Measurements from ENCODE around the gene RHBDF1. TPM values are rescaled to one million over a fixed set of nuclear protein-coding genes. Genes with fewer than 3 reads are reported as not detected.
"Not testable (repeated sequence)": the region's sequence is repeated elsewhere in the genome, so short reads cannot be mapped to it uniquely, and the experiment has no call there.

Gene RHBDF1
- total and polyA plus RNA-seq, 2 donors from 2014 or later, result 12.0 to 33.1 TPM

DNA sequence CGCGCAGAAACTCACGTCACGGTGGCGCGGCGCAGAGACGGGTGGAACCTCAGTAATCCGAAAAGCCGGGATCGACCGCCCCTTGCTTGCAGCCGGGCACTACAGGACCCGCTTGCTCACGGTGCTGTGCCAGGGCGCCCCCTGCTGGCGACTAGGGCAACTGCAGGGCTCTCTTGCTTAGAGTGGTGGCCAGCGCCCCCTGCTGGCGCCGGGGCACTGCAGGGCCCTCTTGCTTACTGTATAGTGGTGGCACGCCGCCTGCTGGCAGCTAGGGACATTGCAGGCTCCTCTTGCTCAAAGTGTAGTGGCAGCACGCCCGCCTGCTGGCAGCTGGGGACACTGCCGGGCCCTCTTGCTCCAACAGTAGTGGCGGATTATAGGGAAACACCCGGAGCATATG is 61.7 kb downstream of the RHBDF1 start:
- FAIRE-seq; H3K4me3 ChIP-seq (ENCODE audit: low read length in 3 of 3); intact Hi-C loops (cut with DNase I); H3K4me1 ChIP-seq (ENCODE audit: control insufficient read depth in 2 of 3, insufficient read depth in 2 of 3, low read depth in 1 of 3, low read length in 3 of 3); H3K9me3 ChIP-seq (ENCODE audit: control insufficient read depth in 2 of 3, insufficient read depth in 1 of 3, low read length in 3 of 3); H3K36me3 ChIP-seq (ENCODE audit: control insufficient read depth in 2 of 3, insufficient read depth in 3 of 3, low read length in 3 of 3); H3K27ac ChIP-seq (ENCODE audit: low read depth in 2 of 2, low read length in 2 of 2); H3K27me3 ChIP-seq (ENCODE audit: control insufficient read depth, insufficient read depth, low read length); H3K9ac ChIP-seq (ENCODE audit: low read length in 3 of 3): not testable (repeated sequence)
- peak in 1 of 5 donors; percentile 96 for DNase-seq
- TF ChIP-seq, protein P1, sequence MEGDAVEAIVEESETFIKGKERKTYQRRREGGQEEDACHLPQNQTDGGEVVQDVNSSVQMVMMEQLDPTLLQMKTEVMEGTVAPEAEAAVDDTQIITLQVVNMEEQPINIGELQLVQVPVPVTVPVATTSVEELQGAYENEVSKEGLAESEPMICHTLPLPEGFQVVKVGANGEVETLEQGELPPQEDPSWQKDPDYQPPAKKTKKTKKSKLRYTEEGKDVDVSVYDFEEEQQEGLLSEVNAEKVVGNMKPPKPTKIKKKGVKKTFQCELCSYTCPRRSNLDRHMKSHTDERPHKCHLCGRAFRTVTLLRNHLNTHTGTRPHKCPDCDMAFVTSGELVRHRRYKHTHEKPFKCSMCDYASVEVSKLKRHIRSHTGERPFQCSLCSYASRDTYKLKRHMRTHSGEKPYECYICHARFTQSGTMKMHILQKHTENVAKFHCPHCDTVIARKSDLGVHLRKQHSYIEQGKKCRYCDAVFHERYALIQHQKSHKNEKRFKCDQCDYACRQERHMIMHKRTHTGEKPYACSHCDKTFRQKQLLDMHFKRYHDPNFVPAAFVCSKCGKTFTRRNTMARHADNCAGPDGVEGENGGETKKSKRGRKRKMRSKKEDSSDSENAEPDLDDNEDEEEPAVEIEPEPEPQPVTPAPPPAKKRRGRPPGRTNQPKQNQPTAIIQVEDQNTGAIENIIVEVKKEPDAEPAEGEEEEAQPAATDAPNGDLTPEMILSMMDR (IDR thresholded peaks at IDR 0.05; ENCODE audit: borderline replicate concordance, extremely low read depth, insufficient read depth), result peak; percentile 54

DNA sequence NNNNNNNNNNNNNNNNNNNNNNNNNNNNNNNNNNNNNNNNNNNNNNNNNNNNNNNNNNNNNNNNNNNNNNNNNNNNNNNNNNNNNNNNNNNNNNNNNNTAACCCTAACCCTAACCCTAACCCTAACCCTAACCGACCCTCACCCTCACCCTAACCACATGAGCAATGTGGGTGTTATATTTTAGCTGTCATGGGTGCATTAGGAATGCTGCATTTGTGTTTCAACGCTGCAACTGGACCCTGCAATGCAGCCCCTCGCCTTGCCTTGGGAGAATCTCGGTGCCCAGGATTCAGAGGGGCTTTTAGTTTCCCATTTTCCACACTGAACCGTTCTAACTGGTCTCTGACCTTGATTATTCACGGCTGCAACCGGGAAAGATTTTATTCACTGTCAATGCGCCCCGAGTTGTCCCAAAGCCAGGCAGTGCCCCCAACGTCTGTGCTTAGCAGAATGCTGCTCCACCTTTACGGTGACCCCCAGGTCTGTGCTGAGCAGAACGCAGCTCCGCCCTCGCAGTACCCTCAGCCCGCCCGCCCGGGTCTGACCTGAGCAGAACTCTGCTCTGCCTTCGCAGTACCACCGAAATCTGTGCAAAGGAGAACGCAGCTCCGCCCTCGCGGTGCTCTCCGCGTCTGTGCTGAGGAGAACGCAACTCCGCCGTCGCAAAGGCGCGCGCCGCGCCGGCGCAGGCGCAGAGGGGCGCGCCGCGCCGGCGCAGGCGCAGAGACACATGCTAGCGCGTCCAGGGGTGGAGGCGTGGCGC is 62.3 kb downstream of the RHBDF1 start:
- Histone ChIP-seq H3K36me3 (ENCODE audit: control insufficient read depth in 2 of 3, insufficient read depth in 3 of 3, low read length in 3 of 3) (no peaks in the 10 kb centered on the region), H3K27me3 (ENCODE audit: control insufficient read depth, insufficient read depth, low read length) (no peaks in the 10 kb centered on the region), H3K27ac (ENCODE audit: low read depth in 2 of 2, low read length in 2 of 2) (no peak overlapping the region), H3K4me1 (ENCODE audit: control insufficient read depth in 2 of 3, insufficient read depth in 2 of 3, low read depth in 1 of 3, low read length in 3 of 3) (no peaks in the 10 kb centered on the region), H3K9ac (ENCODE audit: low read length in 3 of 3) (no peak overlapping the region), H3K9me3 (ENCODE audit: control insufficient read depth in 2 of 3, insufficient read depth in 1 of 3, low read length in 3 of 3) (no peaks in the 10 kb centered on the region), H3K4me3 (ENCODE audit: low read length in 3 of 3) (peak overlapping the region in 1 of 3 donors; percentile 26)
- TF ChIP-seq, protein P1 (IDR thresholded peaks at IDR 0.05; ENCODE audit: borderline replicate concordance, extremely low read depth, insufficient read depth), result no peak
- intact Hi-C loops (cut with DNase I), result no loop called here
- FAIRE-seq (no peak), DNase-seq (peak in 2 of 5 donors; percentile 26 to 59)

Small RNA genes lying within 50 kb of the gene (microRNA-seq; reads per million reads assigned to microRNA genes)
- gene MIR6859-4, result not detected

Other genes with a start within 250 kb of the RHBDF1 start
- 8.8 TPM for gene POLR3K, start 19.0 kb downstream of the RHBDF1 start, total RNA-seq
- 18.5 TPM for gene POLR3K, start 19.0 kb downstream of the RHBDF1 start, polyA plus RNA-seq (ENCODE audit: insufficient read depth, low read depth, low replicate concordance)
- gene SNRNP25, start 18.8 kb downstream of the RHBDF1 start, total RNA-seq, result 14.7 TPM
- gene SNRNP25, start 18.8 kb downstream of the RHBDF1 start, polyA plus RNA-seq (ENCODE audit: insufficient read depth, low read depth, low replicate concordance), result 60.3 TPM
- 40.8 TPM for gene MPG, start 5.6 kb upstream of the RHBDF1 start, total RNA-seq
- gene MPG, start 5.6 kb upstream of the RHBDF1 start, polyA plus RNA-seq (ENCODE audit: insufficient read depth, low read depth, low replicate concordance), result 54.3 TPM
- gene NPRL3, start 66.0 kb upstream of the RHBDF1 start, total RNA-seq, result 37.8 TPM
- 21.3 TPM for gene NPRL3, start 66.0 kb upstream of the RHBDF1 start, polyA plus RNA-seq (ENCODE audit: insufficient read depth, low read depth, low replicate concordance)
- not detected for gene HBZ, start 80.0 kb upstream of the RHBDF1 start, total RNA-seq
- gene HBZ, start 80.0 kb upstream of the RHBDF1 start, polyA plus RNA-seq (ENCODE audit: insufficient read depth, low read depth, low replicate concordance), result not detected
- not detected for gene HBM, start 93.3 kb upstream of the RHBDF1 start, total RNA-seq
- gene HBM, start 93.3 kb upstream of the RHBDF1 start, polyA plus RNA-seq (ENCODE audit: insufficient read depth, low read depth, low replicate concordance), result not detected
- gene HBA2, start 100.2 kb upstream of the RHBDF1 start, total RNA-seq, result 33.9 TPM
- 11.1 TPM for gene HBA2, start 100.2 kb upstream of the RHBDF1 start, polyA plus RNA-seq (ENCODE audit: insufficient read depth, low read depth, low replicate concordance)
- gene HBA1, start 104.0 kb upstream of the RHBDF1 start, total RNA-seq, result 41.1 TPM
- 2.6 TPM for gene HBA1, start 104.0 kb upstream of the RHBDF1 start, polyA plus RNA-seq (ENCODE audit: insufficient read depth, low read depth, low replicate concordance)
- gene HBQ1, start 107.8 kb upstream of the RHBDF1 start, total RNA-seq, result not detected
- gene HBQ1, start 107.8 kb upstream of the RHBDF1 start, polyA plus RNA-seq (ENCODE audit: insufficient read depth, low read depth, low replicate concordance), result not detected
- 72.0 TPM for gene LUC7L, start 156.8 kb upstream of the RHBDF1 start, total RNA-seq
- 56.3 TPM for gene LUC7L, start 156.8 kb upstream of the RHBDF1 start, polyA plus RNA-seq (ENCODE audit: insufficient read depth, low read depth, low replicate concordance)
- 109 TPM for gene FAM234A, start 162.2 kb upstream of the RHBDF1 start, total RNA-seq
- gene FAM234A, start 162.2 kb upstream of the RHBDF1 start, polyA plus RNA-seq (ENCODE audit: insufficient read depth, low read depth, low replicate concordance), result 65.3 TPM
- 5.9 TPM for gene RGS11, start 203.3 kb upstream of the RHBDF1 start, total RNA-seq
- 2.5 TPM for gene RGS11, start 203.3 kb upstream of the RHBDF1 start, polyA plus RNA-seq (ENCODE audit: insufficient read depth, low read depth, low replicate concordance)
- 0.88 TPM for gene ARHGDIG, start 208.0 kb upstream of the RHBDF1 start, total RNA-seq
- gene ARHGDIG, start 208.0 kb upstream of the RHBDF1 start, polyA plus RNA-seq (ENCODE audit: insufficient read depth, low read depth, low replicate concordance), result not detected
- not detected for gene PDIA2, start 210.5 kb upstream of the RHBDF1 start, total RNA-seq
- not detected for gene PDIA2, start 210.5 kb upstream of the RHBDF1 start, polyA plus RNA-seq (ENCODE audit: insufficient read depth, low read depth, low replicate concordance)

Data from kidney (tissue), 14 donors.